H1 (cell line): ENCODE results near the gene FAT1.

ENCODE experiments used
- CBX5 ChIP-seq: fragments of 300-800, 300-1000 bp; sonication (generic); IDR thresholded peaks from 2 replicates; pipeline ENCODE4 v1.7.1; 2016; ENCODE audit warnings: antibody characterized with exemption, low read length, low read depth
- CTBP2 ChIP-seq: IDR thresholded peaks from 2 replicates; pipeline ENCODE4 v1.7.0; 2011; ENCODE audit warnings: borderline replicate concordance, mild to moderate bottlenecking, moderate library complexity, mixed read lengths, low read length; ENCODE audit not compliant: insufficient read depth, insufficient read length
- CTCF ChIP-seq, 3 experiments: IDR thresholded peaks; 1 replicate in 2 of 3; 2 replicates in 1 of 3; pipeline versions ENCODE4 v1.5.1 to v1.6.1; 2011; ENCODE audit warnings: low read length in 3 of 3, mild to moderate bottlenecking in 3 of 3, inconsistent platforms in 2 of 3, low read depth in 1 of 3, moderate library complexity in 1 of 3; ENCODE audit not compliant: insufficient read depth in 1 of 3; ENCODE audit errors: control extremely low read depth in 1 of 3
- EP300 ChIP-seq, 2 experiments: IDR thresholded peaks; 1 replicate in 1 of 2; 2 replicates in 1 of 2; pipeline ENCODE4 v1.6.1; 2011 to 2012; ENCODE audit warnings: low read depth in 2 of 2, low read length in 2 of 2, mild to moderate bottlenecking in 2 of 2, borderline replicate concordance in 1 of 2, inconsistent platforms in 1 of 2, moderate library complexity in 1 of 2
- NRF1 ChIP-seq: IDR thresholded peaks from 2 replicates; pipeline ENCODE4 v1.6.1; 2011; ENCODE audit warnings: mild to moderate bottlenecking, low read depth, low read length, improper control_type of control experiment
- POLR2A ChIP-seq, 2 experiments: IDR thresholded peaks; 1 replicate in 1 of 2; 2 replicates in 1 of 2; pipeline ENCODE4 v1.6.1; 2011; ENCODE audit warnings: low read depth in 2 of 2, low read length in 2 of 2, mild to moderate bottlenecking in 2 of 2; ENCODE audit errors: control extremely low read depth in 1 of 2
- RAD21 ChIP-seq, 2 experiments: IDR thresholded peaks in 1 of 2; conservative IDR thresholded peaks in 1 of 2; 2 replicates each; pipeline ENCODE4 v1.6.1; 2011; ENCODE audit warnings: low read depth in 2 of 2, low read length in 2 of 2, improper control_type of control experiment in 1 of 2, inconsistent platforms in 1 of 2, mild to moderate bottlenecking in 1 of 2, moderate library complexity in 1 of 2
- SIRT6 ChIP-seq: IDR thresholded peaks from one replicate; pipeline ENCODE4 v1.7.1; 2012; ENCODE audit warnings: low read length, inconsistent platforms
- SP2 ChIP-seq: IDR thresholded peaks from 2 replicates; pipeline ENCODE4 v1.6.1; 2012; ENCODE audit warnings: mild to moderate bottlenecking, low read length, inconsistent platforms

DNA sequence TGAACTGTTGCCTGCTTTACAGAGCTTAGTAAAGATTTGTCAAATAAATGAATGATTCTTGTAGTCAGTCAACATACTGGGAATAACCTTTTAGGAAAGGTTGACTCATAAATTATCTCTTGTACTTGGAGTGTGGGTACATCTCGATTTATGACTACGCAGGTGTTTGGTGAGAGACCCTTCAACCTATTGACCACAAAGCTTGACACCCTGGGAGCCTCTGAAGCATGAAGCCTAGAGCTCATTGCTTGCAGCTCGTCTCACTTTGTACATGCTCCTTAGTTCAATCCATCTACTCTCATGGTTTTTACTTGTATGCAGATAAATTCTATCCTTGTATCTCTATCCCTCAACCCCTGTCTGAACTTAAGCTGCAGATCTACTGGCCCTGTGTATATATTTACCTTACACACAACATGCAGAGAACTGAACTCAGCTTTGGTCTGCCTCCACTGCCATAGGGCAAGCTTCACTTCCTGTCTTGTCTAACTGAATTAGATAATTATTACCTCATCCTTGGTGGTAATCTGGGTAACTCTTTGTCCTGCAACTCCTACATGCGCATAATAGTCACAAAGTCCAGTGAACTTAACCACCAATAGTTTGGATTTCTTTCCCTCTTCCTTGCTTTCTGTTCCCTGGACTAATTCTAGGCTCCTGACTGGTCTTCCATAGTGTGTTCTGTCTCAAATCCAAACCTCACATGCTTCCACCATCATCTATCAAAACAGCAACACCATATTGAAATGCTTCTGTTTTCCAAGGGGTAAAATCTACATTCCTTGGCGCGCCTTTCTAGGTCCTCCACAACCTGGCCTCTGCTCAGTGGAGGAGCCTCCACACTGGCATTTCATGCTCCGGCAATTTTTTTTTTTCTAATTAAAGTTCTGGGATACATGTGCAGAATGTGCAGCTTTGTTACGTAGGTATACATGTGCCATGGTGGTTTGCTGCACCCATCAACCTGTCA is 32.2 kb upstream of the FAT1 start:
- no peak for TF ChIP-seq EP300 (IDR thresholded peaks at IDR 0.05; ENCODE audit: borderline replicate concordance in 1 of 2, low read depth in 2 of 2, low read length in 2 of 2)
- TF ChIP-seq CTCF (IDR thresholded peaks at IDR 0.05; ENCODE audit: control extremely low read depth in 1 of 3, insufficient read depth in 1 of 3, low read depth in 1 of 3, low read length in 3 of 3), result no peak
- TF ChIP-seq RAD21 (IDR thresholded peaks at IDR 0.05 in 1 of 2, conservative IDR thresholded peaks at IDR 0.05 in 1 of 2; ENCODE audit: low read depth in 2 of 2, low read length in 2 of 2), result no peak
- no peak for TF ChIP-seq SIRT6
- no peak for TF ChIP-seq POLR2A (IDR thresholded peaks at IDR 0.05; ENCODE audit: control extremely low read depth in 1 of 2, low read depth in 2 of 2, low read length in 2 of 2)
- TF ChIP-seq CBX5, result no peak
- TF ChIP-seq CTBP2, result no peak
- TF ChIP-seq SP2, result no peak
- TF ChIP-seq NRF1, result no peak
